HG03066 (cell line): ENCODE measurements around the gene RCAN2.

Experiments used
- ATAC-seq: cut with Tn5 transposase; IDR thresholded peaks from one replicate; pipeline ENCODE4 v1.9.1; 2021; ENCODE audit warnings: low read depth; ENCODE audit not compliant: unreplicated experiment

RCAN2 gene

DNA sequence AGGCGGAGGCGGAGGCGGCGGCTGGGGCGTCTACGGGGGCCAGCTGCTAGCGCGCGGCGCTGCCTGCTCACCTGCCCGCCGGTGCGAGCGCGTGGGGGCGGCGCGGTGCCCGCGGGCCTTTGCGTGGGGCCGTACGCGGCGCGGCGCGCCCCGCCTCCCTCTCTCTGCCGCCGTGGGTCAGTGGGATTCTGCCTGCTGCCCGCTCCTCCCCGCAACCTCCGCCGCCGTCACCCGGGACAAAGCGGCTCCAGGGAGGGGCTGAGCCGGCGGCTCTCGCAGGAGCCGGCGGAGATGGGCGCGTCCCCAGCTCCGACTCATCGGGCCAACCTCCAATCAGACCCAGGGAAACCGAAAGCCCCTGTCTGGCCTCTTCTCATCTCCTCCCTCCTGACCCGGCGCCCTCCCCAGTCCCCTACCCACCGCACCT is at the start of gene RCAN2:
TSS of gene RCAN2 (minus strand) at position 249 of the 427 bp plus-strand sequence.
- ATAC-seq: peak; percentile 56

DNA sequence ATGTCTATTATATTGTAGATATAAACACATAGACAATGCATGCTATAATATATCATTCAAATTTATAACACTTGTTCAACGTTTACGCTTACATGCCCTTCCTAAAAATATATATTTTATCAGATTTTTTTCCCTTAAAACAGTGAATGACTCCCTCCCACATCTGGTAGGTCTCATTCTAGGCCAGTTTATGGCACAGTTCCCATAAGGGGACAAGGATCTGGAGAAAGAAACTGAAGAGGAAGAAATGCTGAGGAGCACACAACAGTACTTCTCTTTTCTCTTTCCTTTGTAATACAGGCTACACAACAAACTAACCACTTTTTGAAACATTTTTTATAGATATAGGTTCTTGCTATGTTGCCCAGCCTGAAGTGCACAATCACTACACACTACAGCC is 48.6 kb upstream of the RCAN2 start:
- ATAC-seq: no peak

DNA sequence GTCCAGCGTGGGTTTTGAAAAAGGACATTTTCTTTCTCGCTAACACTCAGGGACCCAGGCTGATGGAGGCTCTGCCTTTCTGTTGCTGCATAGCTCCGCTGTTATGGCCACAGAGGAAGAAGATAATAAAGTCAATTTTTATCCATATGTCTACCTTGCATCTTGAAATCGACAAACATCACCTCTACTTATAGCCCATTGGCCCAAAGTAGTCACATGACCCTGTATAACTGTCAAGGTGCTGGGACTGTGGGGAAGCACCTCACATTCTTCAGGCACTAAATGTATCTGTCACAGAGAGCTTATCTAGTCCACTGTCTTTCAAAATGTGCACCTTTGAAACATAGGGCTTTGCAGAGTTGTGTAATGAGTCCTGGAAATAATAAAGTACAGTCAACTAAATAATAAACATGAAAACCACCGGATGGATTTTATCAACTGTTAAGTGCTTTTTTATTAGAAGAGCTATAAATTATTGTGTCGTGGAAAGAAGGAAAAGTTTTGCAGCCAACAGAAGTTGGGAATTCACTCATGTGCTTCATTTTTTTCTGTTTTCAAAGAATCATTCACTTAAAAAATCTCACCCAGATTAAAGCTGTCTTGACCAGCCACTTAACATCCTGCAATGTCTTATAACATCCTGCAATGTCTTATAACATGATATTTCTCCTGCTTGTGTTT is 47.7 kb upstream of the RCAN2 start:
- ATAC-seq: no peak

DNA sequence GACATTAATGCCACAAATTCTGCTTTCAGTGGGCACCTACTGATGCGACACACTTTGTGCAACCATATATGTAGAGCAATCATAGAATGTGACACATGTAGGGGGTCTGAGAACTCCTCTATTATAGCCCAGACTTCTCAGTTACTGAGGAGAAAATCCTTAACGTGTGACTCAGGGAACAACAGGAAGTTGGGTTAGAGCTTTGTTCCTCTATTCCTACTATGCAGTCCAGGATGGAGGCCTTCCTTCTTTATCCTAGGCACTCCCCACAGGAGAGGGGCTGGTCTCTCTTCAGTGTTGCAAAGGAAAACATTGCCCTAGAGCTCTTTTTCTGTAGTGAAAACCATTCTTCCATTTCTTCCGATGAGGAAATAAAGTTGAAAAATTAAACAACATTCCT is 39.6 kb upstream of the RCAN2 start:
- ATAC-seq: no peak

DNA sequence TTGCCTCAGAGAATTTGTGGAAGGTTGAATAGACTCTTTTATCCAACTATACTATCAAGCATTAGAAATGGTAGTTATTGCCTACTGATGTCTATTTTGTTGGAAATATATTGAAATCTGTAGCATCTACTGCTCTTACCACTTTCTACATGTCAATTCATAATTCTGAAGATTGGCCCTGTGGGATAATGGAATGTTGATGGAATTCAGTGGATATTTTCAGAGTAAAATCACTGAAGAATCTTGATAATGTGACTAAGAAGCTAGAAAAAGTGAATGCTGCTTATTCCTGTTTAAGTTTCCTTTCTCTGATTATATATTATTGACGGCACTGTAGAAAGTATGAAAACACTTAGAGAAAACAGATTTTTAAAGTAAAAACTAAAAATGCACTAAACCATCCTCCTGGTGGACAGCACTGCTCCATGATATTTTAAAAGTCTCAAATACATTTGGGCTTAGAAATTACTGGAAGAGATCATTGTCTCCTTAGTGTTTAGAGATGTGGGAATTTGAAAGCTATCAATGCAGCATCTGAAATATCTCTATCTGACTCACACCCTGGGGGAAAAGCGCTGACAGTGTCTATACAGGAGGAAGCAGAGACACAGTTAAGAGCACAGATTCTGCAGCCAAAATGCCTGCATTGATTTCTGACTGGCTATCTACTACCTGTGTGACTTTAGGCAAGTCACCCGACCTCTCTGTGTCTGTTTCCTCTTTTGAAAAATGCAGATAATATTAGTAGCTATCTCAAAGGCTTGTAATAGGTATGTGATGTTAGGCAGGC is 37.9 kb upstream of the RCAN2 start:
- no peak for ATAC-seq

DNA sequence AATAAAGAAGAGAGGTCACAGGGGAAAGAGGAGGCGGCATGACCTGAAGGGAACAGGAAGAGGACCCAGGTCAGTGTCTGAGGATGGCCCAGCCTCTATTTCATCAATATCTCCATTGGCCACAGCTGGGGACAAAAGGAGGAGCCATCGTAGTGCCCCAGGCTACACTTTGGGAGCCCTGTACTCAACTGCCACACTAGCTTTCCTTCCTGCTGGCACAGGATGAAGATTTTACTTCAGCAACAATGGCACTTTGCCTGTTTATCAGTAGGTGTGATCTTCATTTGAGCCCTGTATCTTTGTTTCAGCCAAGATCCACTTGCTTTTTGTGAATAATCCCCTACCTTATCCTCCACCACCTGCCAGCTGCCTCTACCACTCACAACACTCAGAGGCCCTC is 35.4 kb upstream of the RCAN2 start:
- ATAC-seq: no peak

DNA sequence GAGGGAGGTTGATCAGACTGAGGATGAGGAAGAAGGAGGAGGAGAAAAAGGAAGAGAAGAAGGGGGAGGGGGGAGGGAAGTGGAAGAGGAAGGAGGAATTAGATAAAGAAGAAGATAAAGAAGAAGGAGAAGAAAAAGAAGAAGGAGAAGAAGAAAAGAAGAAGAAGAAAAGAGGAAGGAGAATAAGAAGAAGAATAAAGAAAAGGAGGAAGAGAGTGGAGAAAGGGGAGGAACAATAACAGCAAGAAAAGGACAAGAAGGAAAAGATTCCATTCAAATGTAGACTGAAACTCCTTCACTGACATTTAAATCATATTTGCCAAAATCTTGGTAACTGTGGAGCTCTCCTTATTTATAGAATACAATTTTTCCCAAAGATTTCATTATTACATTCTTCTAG is 34.3 kb upstream of the RCAN2 start:
- ATAC-seq: no peak

DNA sequence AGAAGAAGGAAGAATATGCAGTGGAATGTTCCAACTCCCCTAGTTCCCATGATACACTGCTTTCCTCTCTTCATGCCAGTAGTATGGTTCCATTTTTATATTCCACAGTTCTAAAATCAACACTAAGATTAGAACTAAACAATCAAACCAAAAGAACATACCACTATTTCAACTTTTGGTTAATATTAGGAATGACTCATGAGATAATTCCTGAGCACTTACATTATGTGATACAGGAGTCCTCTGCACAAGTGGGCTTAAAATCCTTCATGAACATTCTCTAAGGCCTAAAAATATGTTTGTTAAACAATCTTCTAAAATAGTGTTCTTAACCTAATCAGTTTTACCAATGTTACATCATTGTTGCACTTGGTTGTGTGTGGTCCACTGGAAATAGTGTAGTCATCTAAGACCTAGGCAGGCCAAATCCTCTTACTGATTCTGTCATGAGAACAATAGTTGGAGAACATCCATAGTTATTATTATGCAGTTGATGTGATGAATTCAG is 30.3 kb upstream of the RCAN2 start:
- ATAC-seq: no peak

DNA sequence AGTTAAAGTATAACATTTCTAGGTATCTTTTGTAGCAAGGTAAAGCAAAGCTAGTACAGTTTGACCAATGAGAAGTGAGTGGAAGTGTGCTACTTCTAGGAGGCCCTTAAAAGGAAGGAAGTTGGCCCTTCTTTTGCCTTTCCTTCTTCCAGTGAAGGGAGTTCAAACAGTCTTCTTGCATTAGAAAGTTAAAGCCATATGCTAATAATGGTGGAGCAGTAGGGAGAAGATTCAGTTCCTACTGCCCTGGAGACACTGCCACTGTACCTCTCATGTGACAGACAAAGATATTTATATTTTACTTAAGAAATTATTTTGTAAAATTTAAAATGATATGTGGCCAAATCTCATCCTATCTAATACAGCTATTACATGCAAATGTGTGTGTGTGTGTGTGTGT is 26.0 kb upstream of the RCAN2 start:
- ATAC-seq: no peak

DNA sequence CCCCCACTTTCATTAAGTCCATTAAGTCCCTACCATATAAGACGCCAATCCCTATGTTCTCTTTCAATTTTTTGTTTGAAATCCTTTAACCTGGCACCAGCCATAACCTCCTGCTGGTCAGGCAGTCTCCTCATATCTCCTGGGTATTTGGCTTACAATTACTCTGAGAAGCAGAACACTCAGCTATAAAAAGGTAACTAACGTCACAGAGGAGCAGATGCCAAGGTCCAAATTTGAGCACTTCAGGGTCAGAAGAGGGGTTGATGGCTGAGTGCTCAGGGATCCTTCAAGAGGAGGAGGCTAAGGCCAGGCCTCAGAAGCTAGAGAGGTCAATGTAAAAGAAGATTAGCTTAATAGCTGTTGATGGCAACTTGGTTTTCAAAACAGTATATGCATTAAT is 22.3 kb upstream of the RCAN2 start:
- no peak for ATAC-seq

DNA sequence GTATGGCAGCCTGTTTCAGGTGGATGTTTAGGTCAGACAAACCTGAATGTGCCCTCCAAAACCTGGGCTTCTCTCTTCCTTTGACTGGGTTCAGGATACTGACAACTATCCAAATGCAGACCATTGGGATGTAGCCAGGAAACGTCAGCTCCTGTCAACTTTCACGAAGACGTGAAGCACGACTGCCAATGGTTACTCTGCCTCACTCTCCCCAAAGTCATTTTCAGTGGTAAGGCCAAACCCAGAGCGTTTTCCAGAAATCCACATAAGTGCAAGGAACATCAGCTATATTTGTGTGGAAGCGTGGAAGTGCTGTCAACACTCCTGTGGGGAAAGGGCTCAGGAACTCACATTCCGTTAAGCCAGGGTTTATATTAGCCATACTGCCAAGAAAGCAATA is 20.1 kb upstream of the RCAN2 start:
- ATAC-seq: no peak

DNA sequence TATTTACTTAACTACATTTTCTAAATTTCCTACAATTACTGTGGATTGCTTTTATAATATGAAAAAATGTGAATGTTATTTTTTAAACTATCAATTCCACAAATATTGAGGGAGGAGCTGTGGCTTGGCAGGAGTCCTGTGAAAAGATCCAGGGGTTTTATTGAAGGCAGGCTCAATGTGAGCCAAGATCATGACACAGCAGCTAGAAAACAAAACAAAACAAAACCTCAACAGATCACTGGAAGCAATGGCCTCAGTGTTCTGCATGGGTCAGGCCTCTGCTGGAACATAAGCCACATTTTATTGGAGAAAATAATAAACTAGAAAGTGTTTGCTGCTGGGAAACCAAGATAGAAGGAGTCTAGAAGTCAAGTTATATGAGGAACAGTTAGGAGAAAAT is 19.4 kb upstream of the RCAN2 start:
- ATAC-seq: no peak

DNA sequence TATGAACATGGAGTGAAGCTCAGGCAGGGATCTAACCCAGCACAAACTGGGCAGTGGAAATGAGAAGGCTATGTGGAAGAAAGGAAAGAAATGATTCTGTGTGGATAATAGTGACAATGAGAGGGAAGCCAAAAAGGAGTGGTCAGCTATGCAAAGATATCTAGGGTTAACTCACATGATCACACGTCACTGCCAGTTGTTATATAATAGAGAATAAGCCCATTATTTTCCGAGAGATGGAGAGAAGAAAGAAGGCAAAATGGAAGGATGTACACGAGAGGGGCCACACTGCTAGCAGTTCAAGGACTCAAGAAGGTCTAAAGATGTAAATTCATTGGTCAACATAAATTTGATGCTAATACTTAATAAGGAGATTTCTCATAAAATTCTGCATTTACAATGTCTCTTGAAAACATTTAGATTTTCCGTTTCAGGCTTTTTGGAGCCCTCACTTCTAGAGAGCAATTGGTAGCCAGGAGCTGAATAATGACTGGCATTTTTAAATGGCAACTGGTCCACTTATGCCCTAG is 18.8 kb upstream of the RCAN2 start:
- ATAC-seq: no peak

DNA sequence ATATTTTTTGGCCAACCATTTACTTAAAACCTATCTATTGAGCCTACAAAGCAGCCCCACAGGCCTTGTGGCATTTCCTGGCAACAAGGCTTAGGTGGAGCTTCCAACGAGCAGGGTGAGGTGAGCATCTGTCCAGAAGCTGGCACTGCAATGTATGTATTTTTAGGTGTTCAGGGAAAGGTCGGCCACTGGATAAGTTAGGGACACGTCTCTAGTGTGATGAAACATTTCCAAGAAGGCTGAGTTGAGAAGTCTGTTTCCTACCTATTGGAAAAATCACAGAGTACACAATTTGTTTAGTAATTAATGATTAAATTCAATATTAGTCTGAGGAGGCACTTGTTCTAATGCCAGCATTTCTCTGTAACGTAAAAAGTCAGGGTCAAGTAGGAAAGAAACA is 17.8 kb upstream of the RCAN2 start:
- ATAC-seq: no peak

DNA sequence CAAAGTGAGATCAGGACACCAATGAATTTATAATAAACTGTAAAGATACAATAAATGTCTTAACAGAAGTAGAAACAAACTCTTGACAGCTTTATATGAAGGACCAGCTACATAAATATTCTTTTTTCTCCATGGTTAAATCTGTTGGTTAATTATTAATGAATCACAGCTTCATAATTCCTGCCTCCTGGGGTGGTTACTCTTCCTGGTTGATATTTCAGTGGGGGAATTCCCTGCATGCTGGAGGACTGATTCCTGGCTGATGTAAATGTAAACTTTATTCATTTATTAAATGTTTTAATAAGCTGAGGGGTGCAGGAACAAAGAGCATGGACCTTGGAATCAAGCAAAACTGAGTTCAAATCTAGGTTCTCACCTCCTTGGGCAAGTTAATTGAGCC is 16.2 kb upstream of the RCAN2 start:
- ATAC-seq: no peak

DNA sequence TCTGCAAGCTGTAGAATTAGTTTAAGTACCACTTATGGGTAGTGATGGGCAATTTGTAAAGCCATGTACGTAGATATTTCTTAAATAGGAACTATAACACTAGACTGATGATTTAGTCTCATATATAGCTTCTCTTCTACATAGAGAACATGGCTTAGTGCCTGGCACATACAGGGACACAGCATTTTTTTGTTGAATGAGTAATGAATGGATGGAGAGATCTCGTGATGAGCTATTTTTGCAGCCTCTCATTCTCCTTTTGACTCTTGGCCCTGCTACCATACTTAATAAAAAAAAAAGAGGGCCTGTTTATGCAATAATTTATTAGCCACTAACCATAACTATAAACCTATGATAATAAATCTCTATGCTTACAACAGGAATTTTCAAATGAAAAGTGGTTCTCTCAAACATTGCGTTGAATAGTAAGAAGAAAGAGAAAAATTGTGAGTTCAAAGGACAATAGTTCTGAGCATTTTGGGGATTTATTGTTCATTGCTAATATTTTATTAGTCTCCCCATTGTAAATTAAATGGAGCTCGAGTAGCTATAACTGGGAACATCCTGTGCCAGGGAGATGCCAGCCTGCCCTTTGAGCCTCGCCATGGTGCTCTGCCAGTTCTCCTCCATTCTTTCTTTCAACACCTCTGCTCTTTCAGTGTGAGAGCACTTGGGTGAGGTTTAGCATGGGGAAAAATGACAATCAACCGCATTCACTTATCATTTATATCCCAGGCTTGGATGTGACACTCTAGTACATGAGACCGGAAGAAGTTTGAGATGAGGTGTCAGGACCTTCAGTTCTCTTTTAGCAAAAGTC is 14.7 kb upstream of the RCAN2 start:
- no peak for ATAC-seq

DNA sequence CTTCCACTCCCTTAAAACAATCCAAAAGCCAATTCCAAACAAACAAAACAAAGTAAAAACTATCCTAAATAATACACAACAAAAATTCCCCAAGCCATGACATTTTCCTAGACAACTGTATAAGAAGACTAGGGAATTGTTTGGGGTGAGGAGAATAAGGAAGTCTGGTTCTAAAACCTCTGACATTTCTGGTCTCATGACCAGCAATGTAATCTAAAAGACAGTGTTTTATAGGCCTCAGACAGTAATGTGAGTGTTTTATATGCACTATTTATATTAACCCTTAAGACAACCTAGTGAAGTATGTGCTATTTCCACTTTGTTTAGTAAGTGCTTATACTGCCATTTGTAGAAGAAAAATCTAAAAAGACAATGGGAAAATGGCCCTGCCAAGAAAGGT is 13.0 kb upstream of the RCAN2 start:
- ATAC-seq: no peak

DNA sequence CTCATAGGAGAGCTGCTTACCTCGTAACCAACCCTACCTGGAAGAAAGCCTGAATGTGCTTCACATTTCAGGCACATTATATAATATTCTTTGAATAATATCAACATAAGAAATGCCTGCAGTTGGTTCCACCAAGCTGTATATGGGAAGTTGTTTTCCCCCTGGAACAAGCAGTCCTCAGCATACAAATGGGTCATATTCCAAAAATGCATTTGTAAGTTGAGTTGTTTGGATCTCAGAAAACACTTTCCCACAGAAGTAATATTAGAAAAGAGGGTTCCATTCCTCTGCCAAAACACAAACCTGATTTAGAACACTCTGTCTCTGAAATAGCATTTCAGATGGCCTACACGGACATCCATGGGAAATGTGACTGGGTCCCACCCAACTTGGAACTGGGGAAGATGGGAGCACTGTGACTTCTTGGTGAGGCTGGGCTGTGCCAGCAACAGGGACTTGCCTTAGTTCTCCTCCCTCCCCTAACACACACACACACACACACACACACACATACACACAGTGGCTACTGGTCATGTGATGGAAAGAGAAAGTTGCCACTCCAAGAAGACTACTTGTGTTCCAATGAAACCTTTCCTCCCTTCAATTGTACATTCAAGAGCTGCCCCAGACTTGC is 11.4 kb upstream of the RCAN2 start:
- ATAC-seq: no peak

DNA sequence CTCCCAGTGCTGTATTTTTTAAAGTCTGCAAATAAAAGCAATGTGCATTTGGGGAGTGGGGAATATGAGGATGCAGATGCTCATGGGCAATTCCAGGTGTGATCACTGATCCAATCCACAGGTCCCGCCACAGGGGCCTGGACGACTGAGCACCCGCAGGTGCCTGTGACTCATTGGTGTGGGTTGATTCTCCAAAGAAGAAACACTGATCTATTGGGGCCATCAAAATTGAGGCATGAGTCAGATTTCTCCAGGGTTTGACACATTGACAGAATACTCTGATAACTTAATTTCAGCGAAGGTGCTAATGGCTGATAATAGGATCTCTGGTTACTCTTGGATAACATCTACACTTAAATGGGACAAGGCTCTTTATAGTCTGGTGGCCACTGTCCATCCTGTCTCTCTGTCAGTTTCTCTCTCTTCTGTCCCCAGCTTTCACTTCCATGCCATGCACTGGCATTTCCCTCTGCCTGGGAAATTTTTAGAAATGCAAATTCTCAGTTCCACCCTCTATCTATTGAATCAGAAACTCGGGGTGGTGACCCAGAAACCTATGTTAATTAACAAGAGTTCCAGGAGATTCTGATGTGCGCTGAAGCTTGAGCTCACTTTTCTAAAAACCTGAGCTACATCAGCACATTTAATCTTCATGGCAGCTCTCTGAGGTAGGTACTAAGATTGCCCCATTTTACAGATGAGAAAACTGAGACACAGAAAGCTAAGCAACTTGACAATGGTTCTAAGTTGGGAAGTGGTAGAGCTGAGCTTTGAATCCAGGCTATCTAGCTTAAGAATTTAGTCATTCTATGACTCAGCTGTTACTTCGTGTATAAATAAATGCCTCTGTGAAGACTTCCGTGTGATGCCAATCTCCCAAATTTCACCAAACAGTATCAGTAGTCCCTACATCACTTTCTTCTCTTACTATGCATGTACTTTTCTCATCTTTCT is 10.2 kb upstream of the RCAN2 start:
- no peak for ATAC-seq
